Stimulated activated CD8-positive, alpha-beta memory T cell treated with anti-CD3 and anti-CD28 coated beads, Interleukin-4, amount 100 ng/mL, for 24 hours (primary cell): ENCODE results near the gene C8B.

Experiments
- DNase-seq: peaks from one replicate; pipeline ENCODE4 v3.0.0-alpha.2; 2020; ENCODE audit warnings: low read depth

Gene C8B

DNA sequence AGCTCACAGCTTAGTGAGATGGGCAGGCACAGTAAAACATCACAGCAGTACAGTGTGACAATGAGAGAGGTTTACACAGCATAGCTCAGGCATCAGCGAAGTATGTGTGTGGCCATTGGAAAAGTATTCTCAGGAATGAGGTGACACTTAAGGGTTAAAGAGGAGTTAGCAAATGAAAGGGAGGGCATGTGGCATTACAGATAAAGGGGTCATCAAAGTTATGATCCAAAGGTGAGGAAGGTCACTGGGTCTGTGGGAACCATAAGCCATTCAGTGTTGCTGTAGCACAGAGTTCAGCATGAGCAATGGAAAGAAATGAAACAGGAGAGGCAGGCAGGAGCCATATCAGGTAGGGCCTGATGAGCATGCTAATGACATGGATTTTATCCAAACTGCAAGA is 4.5 kb upstream of the C8B start:
- no peak for DNase-seq

GRCh38 chr1:56968878-56969495 is 3.2 kb upstream of the C8B start:
- DNase-seq = no peak

DNA sequence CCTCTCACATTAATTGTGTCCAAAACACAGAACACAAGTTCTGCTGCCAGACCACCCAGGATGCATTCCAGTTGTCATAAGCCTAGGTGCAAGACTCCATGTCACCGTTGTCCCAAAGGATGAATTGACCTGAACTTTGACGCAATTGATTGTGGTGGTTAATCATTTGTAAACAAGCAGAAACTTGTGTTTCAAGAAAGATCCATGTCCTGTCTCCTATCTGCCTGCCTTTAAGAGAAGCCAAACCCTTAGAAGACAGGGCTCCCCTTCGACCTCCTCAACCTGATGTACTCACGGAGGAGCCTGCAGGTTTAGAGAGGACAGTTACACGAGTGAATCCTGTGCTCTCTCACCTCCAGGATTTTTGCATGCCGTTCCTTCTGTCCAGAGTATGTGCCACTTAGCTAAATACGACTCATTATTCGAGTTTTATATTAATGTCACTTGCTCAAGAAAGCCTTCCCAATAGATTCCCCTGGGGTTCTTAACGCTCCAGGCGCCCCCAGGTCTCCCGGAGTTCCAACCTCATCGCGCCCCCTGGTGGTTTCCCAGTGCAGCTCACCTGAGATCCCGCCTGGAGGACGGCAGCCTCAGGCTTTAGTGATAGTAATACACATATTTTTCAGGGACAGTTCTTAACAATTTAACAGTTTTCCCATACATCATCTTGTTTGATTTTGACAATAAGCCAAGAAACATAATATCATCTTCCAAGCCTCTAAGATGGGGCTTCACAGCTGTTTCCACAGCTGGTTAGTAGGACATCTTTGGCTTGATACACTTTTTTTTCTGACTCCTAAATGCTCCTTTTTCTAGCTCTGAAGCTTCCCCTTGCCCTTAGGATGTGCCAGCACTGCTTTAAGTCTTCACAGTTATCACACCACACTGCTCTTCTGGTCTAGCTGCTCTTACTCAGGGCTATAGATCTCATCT is 2.4 kb upstream of the C8B start:
- DNase-seq = no peak

DNA sequence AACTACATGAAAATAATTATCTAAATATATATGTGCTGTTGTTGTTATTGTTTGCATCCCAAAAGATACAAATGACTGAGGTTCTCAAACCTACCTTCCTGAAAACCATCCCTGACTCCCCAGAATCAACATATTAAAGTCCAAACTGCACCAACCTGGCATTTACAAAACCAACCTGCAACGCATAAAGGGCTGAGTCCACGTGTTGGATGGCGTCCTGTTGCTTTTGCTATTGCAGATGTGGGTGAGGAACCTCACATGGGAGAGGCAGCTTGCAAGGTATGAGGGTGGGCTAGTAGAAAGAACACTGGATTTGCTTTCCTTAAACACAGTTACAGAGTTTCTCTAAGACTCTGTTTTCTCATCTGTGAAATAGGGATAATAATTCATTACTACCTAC is 1.5 kb upstream of the C8B start:
- no peak for DNase-seq

- DNase-seq = no peak
Observed at GRCh38 chr1:56966698-56966999, 834 bp upstream of the C8B start.

DNA sequence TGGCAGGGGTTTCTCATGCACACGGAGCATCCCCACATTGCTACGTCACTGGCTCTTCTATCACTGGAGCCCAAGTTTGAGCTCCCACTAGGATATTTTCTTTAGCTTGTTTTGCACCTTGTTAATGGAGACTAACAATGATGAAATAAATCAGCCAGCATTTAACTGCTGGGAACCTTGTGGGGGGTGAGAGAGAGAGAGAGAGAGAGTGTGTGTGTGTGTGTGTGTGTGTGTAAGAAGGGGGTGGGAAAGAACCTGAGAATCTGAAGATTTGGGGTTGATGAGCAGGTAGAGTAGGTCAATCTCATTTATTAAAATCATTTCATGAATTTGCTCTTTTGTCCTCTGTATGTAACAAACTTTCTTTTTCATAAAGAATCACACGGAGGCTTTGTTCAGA is 624 bp downstream of the C8B start:
- no peak for DNase-seq

GRCh38 chr1:56964349-56965017 is 1.3 kb downstream of the C8B start:
- DNase-seq = no peak

GRCh38 chr1:56963667-56964066 is 2.1 kb downstream of the C8B start:
- DNase-seq = no peak

DNA sequence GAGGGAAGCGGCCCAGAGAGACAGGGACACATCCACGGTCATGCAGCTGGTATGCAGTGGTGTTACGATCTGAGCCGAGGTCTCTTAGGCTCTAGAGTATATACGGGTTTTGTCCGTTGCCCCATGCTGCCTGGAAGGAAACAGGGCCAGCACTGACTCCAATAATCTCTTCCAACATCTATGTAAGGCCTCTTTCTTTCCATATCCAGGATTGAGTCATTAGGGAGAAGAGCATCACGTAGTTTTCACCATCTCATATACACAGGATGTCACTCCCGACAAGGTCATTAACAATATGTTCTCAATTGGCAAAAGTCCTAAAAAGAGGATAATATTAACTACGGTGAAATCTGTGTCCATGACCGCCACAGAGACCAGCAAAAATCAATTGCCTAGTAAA is 4.4 kb downstream of the C8B start:
- no peak for DNase-seq

GRCh38 chr1:56958526-56958925 is 7.3 kb downstream of the C8B start:
- no peak for DNase-seq

- DNase-seq = no peak
Observed at GRCh38 chr1:56957931-56958330, 7.9 kb downstream of the C8B start.

DNA sequence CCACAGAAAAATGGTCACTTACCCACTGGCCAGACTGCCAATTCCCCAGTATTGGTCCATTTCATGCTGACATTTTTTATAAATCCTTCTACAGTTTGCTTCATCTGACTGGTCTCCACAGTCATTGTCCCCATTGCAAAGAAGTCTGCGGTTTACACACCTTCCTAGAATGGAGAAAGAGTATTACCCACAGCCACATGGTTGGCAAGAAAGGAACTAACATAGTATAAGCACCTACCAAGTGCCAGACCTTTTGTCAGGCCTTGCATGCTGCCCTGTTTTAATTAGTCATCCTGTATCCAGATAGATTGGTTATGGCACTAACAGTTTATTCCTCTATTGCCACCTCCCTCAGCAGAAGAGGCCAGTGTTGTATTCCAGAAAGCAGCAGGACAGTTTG is 11.2 kb downstream of the C8B start:
- no peak for DNase-seq

GRCh38 chr1:56953386-56953785 is 12.4 kb downstream of the C8B start:
- DNase-seq = no peak

- no peak for DNase-seq
Observed at GRCh38 chr1:56952501-56952900, 13.3 kb downstream of the C8B start.

GRCh38 chr1:56948403-56949023 is 17.3 kb downstream of the C8B start:
- no peak for DNase-seq

GRCh38 chr1:56940039-56940438 is 25.8 kb downstream of the C8B start:
- no peak for DNase-seq

DNA sequence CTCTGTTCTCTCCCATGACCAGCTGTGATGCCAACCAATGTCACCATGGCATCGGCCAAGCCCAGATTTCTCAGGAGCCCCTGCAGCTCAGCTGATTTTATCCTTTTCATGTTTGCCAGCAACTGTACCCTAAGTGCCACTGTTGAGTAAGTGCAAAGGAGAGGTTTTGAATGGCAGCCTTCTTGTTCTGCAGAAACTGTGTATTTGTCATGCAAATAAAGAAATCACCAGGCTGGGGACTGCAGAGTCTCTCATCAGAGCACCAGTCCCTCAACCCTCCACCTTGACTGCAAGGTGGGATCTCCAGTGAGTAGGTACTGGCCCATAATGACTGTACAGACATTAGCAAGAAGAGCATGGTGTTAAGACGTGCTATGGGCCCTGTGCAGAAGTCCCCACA is 26.6 kb downstream of the C8B start:
- DNase-seq = no peak

DNA sequence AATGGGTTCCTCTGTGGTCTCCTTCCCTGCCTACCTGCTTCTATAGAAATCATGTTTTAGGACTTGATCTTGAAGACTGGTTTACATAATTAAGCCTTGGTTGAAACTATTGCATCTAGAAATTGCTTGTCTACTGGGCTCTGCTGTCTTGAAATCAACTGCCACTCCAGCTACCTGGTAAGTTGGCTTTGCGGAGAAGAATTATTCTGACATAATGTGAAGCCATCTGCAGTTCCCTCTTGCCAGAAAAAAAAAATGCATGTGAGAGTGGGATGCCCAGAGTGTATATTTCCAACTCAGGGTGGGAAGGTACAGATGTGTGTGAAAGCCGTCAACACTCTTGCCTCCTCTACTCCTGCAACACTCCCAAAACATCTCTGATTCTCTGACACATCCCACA is 27.2 kb downstream of the C8B start:
- DNase-seq = no peak

DNA sequence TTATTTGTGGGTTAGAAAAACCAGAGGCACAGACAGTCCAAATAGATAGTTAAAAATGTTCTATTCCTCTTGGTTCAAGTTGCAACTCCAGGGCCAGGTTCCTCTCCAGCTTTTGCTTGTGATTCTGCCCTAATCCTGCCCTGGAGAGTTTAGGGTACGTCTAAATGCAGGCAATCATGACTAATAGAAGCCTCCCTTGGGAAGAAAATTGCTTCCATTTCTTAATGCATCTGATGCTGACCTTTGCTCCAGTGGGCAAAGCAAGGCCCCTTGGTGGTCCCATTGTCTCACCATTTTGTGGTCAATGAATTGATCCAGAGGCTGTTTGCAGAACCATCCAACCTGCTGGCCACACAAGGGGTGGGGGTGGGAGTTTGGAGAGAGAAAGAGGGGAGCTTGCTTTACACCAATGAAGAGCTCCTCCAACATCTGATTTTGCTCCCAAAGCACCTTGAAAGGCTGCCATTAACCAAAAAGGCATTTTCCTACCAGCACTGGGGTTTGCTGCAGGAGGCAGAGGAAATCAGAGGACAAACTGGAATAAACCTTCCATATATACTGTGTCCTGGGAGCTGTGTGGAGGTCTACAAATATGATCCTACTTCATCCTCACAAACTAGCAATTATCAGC is 31.3 kb downstream of the C8B start:
- DNase-seq = no peak

DNA sequence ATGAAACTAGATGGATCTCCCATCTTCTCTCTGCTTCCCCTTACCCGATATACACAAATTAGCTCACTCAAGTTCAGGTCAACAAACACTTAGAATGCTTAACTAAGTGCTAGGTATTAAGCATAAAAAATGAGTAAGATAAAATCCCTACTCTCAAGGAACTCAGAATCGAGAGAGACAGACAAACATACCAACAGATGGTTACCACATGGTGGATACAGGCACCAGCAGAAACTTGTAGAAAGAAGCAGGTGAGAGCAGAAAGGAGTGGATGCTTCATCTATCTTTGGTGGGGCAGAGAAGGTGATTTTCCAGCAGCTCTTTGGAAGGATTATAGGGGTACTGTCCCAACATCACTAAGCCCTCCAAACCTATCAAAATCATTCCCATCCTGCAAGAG is 32.2 kb downstream of the C8B start:
- DNase-seq = no peak

- DNase-seq = no peak
Observed at GRCh38 chr1:56933161-56933560, 32.7 kb downstream of the C8B start.

DNA sequence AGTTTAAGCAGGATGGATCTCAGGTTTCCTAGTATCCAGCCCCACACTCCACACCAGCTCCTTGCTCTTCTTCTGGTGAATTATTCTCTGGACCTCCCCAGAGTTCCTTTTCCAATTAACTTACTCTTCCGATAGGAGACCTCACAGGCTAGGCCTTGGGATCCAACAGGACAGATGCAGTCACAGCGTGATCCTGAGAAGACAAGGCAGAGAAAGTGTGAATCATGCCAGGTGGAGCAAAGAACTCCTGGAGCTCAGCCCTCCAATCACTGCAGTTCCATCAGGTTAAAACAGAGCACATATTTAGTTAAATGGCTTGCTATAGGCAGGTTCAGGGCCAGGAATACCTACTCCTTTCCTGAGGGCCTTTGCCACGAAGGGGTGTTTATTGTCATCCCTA is 34.1 kb downstream of the C8B start:
- DNase-seq = no peak
